Dedifferentiated amniotic fluid mesenchymal stem cell (primary cell): ENCODE data around the gene TP53.
"Not testable (repeated sequence)": the region's sequence is repeated elsewhere in the genome, so short reads cannot be mapped to it uniquely, and the experiment has no call there.

Experiments used
- DNase-seq: peaks from one replicate; pipeline ENCODE4 v3.0.0-alpha.2; 2016; ENCODE audit errors: extremely low spot score

TP53 gene

DNA sequence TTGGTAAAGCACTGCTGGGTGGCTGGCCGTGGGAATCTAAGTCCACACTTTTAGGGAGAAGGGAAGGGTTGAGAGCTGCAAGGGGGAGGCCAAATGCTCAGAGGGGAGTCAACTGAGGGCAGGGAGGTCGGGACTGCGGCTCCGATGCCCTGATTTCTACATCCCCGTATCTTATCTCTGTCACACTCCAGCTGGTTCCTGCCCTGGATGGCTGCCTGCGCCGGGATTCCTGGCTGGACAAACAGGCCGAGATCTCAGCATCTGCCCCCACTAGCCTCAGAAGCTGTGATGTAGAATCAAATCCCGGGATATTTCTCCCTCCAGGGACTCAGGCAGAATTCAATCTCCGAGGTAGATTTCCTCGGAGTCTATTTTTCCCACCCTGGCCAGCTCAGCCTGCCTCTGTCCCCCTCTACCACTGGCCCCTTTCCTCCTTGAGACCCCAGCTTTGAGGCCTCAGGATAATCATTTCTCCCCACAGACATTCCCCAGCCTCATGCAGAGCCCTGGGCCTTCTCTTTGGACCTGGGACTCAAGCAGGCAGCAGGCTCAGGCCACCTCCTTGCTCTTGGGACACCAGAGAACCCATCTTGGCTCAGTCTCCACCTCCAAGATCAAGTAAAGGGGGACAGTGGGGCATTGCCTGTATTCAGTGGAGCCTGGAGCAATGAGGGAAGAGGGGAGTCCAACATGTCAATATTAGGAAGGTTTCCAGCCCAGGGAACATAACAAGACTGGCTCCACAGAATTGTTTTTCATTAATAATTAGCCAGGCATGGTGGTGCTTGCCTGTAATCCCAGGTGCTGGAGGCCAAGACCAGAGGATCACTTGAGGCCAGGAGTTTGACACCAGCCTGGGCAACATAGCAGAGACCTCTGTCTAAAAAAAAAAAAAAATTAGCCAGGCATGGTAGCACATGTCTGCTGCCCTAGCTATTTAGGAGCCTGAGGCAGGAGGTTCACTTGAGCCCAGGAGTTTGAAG is 55.6 kb downstream of the TP53 start:
- no peak for DNase-seq

DNA sequence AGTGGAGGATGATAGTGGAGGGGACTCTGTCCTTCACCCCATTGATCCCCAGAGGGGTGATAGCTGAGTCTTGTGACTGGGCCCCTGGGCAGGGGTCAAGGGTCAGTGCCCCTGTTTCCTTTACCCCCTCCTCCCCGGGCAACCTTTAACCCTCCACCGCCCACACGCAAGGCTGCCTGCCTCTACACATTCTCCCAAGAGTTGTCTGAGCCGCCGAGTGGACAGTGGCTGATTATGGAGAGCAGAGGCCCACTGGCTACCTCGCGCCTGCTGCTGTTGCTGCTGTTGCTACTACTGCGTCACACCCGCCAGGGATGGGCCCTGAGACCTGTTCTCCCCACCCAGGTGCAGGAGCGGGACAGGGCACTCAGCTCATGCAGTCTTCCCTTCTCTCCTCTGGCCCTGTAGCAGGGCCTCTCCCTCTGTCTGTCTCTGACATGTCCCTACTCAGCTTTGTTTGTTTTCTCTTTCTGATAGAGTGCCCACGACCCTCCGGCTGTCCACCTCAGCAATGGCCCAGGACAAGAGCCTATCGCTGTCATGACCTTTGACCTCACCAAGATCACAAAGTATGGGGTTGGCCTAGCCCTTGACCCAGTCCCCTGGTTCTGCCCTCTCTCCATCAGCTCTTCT is 57.2 kb downstream of the TP53 start, which contains the start of gene SHBG:
SHBG (plus strand) TSS at position 197 of the 633 bp plus-strand sequence; CDS start at position 235, 38 bp downstream.
- no peak for DNase-seq

DNA sequence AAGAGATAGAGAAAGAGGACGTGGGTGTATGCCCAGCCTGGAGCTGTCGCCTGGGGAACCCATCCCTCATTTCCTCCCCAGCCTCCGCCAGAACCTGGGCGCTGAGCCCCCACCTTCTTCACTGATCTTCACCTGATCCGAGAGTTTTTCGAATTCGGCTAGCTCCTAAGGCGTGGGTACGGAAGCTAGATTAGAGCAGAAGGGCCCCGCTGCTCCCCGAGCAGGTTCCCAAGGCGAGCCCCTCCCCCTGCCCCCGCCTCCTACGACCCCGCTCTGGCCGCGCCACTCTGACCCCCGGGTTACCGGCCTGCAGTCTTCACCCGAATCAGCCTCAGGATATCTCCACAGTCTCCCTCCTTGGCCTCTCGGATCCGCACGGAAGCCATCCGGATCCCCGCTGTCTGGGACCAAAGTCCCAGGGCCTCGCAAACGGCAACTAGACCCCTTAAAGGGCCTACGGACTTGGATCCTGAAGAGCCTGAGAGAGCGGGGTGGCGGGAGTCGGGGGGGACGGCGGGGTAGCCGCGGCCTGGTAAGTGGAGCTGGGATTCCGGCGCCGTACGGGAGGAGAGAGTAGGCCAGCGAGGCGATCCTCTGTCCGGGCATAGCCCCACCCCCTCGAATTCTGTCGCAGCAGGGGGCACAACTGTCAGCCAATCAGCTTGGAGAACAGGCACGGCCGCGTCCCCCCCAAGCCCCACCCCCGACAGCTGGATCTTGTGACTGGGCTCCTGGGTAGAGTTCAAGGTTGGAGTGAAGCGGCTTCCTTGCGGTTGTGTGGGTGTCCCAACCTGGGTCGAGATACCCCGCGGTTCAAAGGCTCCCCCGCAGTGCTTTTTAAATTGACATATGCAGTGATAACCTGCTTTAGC is 59.8 kb downstream of the TP53 start, which contains the start of gene SAT2:
SAT2 (minus strand) TSS at position 572 of the 872 bp plus-strand sequence; CDS start at position 386, 186 bp downstream.
- DNase-seq = peak; percentile 94

DNA sequence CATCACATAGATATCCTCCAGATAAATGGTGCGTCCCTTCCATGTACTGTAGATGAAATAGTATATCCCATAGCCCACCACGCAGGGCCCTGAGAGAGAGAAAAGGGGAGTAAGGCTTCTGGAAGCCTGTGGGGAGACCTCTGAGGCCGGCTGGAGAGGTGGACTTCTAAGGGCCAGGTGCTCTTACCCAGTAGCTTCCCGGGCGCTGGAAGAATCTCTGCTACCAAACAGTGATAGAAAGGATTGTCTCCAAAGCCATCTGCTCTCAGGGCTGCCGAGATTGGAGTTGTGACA is 60.4 kb downstream of the TP53 start:
- DNase-seq = no peak

DNA sequence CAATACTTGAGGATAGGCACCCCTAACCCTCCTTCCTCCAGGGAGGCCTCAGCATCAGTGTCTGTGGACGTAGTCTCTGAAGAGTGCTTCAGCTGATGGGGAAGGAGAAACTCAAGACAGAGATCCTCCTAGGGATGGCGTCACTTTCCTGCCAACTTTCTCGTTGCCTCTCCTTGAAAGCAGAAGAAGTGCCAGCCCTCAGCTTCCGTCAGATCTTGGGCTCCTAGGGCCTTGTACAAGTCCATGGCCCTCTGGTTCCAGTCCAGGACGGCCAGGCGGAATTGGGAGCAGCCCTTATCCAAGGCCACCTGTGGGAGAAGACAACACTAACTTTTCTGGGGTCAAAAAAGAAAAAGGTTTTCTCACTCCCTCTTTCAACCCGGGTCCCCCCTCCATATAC is 61.0 kb downstream of the TP53 start:
- no peak for DNase-seq

DNA sequence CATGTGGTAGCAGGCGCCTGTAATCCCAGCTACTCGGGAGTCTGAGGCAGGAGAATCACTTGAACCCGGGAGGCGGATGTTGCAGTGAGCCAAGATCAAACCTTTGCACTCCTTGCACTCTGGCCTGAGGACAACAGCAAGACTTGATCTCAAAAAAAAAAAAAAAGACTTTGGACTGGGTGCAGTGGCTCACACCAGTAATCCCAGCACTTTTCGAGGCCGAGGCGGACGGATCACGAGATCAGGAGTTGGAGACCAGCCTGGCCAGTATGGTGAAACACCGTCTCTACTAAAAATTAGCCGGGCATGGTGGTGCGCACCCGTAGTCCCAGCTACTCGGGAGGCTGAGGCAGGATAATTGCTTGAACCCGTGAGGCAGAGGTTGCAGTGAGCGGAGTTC is 61.5 kb downstream of the TP53 start:
- DNase-seq = not testable (repeated sequence)

DNA sequence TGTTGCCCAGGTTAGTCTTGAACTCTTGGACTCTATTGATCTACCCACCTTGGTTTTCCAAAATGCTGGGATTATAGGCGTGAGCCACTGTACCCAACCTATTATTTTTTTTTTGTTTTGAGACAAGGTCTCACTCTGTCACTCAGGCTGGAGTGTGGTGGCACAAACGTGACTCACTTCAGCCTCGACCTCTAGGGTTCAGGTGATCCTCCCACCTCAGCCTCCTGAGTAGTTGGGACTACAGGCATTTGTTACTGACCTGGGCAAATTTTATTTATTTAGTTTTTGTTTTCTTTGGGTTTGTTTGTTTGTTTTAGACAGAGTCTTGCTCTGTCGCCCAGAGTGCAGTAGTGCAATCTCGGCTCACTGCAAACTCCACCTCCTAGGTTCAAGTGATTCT is 63.6 kb downstream of the TP53 start:
- no peak for DNase-seq

DNA sequence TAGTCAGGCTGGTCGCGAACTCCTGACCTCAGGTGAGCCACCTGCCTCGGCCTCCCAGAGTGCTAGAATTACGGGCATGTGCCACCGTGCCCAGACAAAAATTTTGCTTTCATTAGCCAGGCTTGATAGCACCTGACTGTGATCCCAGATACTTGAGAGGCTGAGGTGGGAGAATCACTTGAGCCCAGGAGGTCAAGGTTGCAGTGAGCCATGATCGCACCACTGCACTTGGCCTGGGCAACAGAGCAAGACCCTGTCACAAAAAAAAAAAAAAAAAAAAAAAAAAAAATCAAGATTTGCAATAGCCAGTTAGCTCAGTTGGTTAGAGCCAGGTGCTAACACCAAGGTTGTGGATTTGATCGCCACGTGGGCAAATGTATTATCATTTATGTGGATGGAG is 66.5 kb downstream of the TP53 start:
- DNase-seq = no peak

DNA sequence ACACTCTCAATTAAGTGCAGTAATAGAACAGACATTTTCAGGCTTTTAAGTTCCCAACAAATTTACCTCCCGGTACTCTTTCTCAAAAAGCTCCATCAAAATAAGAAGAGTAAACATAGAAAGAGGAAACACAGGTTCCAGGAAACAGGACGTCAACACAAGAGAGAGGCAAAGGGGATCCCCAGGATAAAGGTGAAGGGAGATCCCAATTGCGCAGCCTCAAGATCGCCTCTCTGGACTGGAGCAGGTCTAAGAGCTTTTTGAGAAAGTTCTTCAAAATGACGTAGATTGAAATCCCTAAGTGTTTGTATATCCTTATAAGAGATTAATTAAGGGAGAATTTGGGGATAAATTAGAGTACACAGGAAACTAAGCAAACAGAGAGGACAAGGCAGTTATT is 68.7 kb downstream of the TP53 start:
- DNase-seq = no peak
